GM18870 (cell line): ENCODE measurements around the gene ITPRIPL1.
"Not testable (repeated sequence)": the region's sequence is repeated elsewhere in the genome, so short reads cannot be mapped to it uniquely, and the experiment has no call there.

ENCODE experiments used
- ATAC-seq: cut with Tn5 transposase; IDR thresholded peaks from one replicate; pipeline ENCODE4 v1.9.1; 2021; ENCODE audit warnings: moderate library complexity; ENCODE audit not compliant: unreplicated experiment

The ITPRIPL1 gene

DNA sequence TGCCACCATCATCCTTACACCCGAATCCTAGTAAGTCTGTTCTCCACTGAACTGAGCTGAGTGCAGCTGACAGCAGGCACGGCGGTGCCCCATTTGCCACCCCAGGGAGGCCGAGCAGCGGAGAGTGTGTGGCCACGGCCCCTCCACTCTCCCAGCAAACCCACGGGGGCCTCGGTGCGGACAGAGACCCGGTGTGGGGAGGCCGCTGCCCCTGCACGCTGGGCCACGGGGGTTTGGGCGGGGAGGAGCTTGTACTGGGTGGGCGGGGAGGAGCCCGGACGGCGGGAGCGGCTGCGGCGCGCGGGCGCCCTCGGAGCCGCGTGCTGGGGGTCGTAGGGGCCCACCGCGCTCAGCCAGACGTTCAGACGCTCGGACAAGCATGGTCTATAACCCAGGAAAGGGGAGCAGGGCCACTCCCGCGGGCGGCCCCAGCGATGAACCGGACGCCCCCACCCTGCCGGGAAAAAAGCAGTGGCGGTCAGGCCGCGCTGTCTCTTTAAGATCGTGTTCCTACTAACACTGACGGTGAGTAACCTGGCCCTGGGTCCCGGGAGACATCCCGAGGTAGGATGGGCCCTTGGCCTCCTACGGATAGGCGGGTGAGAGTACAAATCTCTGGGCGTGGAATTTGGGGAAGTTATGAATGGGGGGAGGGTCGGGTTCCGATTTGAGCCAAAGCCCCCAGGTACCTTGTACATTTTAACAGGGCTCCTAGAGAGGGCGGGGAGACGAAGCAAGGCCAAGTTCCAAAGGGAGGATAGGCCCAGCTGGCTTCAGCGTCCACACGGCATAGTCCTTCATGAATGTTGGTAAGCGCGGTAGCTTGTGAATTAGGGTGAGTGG lies at the start of gene ITPRIPL1:
TSS of gene ITPRIPL1 (plus strand) at position 277 of the 843 bp plus-strand sequence. CDS start at position 800, 523 bp downstream.
- ATAC-seq, result no peak

DNA sequence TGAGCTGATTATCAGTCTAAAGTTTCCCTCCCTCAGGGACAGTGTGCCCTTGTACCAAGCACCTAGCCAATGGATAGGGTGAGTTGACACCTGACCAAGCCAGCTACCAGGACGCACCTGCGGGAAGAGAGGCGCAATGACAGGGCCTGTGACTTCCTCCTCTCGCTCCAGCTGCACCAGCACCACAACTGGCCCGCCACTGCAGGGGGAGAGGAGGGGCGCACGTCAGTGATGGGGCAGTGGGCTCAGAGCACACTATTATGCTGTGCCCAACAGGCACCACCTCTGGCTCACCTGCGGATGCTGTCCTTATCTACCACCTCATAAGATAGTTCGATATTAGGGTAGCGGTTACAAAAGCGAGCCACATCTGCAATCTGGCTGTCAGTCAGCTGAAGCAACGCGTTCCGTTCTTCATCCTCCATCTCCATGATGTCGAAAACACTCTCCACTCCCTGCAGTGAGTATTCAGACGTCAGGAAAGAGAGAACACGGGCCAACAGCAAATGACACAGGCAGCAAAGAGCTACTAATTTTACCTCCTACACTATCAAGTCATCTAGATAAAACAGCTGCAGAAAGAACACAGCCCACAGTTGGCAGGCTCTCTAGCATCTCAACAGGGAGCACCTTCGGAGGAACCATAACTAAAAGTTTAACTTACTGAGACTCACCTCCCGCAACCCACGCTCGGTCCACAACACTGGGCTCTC lies 48.2 kb upstream of the ITPRIPL1 start:
- no peak for ATAC-seq

DNA sequence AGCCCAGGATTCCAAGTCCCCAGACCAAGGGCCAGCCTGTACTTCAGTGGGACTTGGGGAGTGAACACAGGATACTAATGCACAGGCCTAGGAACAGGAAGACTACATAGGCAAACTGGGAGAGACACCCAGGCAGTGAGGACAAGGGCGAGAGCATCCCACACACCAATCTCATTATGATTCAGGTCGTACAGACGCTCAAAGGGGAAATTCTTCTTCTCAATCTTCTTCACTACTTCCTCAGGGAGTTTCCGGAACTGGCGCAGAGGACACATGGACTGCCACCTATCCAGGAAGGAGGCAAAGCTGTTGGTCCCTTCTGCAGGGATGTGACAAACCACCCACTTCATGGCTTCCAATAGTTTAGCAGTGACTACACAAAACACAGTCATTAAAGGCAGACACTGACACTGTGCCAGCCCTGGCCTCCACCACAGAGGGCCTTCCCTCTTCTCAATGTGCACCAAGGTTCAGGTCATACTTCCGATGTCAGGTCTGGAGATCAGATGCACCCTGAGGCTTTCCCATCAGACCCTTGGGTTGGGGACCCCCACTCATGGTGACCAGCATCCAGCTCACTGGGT lies 37.8 kb upstream of the ITPRIPL1 start:
- no peak for ATAC-seq

GRCh38 chr2:96291751-96292150 lies 33.4 kb upstream of the ITPRIPL1 start:
- ATAC-seq, result no peak

- ATAC-seq, result not testable (repeated sequence)
Observed at GRCh38 chr2:96294271-96294670, 30.8 kb upstream of the ITPRIPL1 start.

GRCh38 chr2:96296925-96297324 lies 28.2 kb upstream of the ITPRIPL1 start:
- ATAC-seq, result no peak

GRCh38 chr2:96301865-96302264 lies 23.3 kb upstream of the ITPRIPL1 start:
- no peak for ATAC-seq

- ATAC-seq, result no peak
Observed at GRCh38 chr2:96304606-96305005, 20.5 kb upstream of the ITPRIPL1 start.

DNA sequence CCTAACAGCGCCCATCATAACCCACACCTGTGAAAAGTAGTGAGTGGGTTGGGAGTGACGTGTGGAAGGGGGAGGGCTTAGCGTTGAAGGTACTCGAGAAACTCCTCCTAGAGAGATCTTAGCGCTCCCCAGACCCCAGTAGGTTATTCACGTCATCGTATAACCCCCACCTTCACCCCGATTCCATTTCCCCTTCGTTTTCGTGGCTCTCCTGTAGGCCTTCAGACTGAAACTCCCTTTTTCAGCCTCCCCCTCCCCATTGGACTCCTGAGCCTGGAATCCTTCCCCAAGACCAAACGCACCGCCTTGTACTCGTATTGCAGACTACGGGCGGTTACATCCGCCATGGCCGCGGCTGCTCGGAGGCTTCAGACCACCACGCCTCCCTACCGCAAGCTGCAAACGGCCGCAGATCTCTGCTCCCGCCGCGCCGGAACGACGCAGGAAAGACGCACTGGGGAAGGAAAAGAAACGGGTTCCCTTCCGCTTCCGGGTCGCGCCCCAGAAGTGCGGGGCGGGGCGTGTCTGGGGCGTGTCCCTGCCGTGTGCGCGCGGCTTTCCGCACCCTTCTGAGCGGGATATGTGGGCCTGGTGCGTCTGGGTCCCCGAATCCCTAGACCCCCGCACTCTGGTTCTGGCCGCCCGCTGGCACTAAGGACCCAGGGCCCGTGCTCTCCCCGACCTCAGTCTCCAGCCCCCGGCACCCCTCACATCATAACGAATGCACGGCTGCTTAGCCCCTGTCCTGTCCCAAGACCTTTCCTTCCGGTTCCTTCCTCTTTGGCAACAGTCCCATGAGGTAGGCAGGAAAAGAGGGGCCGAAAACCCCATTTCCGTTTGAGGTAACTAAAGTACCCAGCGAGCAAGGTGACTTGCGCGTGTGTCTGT lies 19.8 kb upstream of the ITPRIPL1 start, which contains the start of gene SNRNP200:
TSS of gene SNRNP200 (minus strand) at position 456 of the 888 bp plus-strand sequence. CDS start at position 347, 109 bp downstream.
- peak; percentile 71 for ATAC-seq

- ATAC-seq, result no peak
Observed at GRCh38 chr2:96305979-96306308, 19.2 kb upstream of the ITPRIPL1 start.

DNA sequence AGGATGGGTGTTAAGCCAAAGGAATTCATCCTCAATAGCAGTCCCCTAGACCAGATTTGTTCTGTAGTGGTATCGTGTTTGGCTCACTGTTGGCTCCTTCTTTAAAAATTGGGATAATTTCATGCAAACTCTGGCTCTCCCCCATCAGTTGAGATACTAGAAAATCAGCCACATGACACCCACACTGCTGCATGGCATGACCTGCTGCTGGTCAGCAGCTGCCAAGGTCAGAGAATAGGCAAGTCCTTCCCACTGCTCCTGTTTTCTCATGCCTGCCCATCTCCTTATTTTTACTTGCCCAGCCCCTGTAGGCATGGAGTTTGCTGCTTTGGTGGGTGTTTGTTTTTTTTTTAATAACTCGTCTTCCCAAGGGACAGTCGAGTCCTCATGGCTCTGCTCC lies 18.7 kb upstream of the ITPRIPL1 start:
- no peak for ATAC-seq

- no peak for ATAC-seq
Observed at GRCh38 chr2:96308248-96308647, 16.9 kb upstream of the ITPRIPL1 start.

DNA sequence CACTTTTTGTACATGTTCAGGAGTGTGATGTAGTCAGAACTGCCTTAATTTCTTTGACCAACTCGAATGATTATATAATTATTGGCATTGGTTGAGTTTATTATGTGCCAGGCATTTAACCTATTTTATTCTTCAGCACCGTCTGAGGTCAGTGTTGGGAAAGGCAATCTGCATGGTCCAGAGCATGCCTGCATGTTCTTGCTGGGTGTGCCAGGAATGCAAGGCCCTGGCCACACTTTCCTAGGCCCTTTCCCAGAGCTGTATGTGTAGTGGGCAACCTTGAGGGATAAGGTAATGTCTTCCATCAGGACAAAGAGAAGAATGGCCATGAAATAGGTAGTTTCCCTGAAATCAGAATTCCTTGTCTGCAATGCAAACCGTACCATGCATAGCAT lies 10.1 kb upstream of the ITPRIPL1 start:
- no peak for ATAC-seq

DNA sequence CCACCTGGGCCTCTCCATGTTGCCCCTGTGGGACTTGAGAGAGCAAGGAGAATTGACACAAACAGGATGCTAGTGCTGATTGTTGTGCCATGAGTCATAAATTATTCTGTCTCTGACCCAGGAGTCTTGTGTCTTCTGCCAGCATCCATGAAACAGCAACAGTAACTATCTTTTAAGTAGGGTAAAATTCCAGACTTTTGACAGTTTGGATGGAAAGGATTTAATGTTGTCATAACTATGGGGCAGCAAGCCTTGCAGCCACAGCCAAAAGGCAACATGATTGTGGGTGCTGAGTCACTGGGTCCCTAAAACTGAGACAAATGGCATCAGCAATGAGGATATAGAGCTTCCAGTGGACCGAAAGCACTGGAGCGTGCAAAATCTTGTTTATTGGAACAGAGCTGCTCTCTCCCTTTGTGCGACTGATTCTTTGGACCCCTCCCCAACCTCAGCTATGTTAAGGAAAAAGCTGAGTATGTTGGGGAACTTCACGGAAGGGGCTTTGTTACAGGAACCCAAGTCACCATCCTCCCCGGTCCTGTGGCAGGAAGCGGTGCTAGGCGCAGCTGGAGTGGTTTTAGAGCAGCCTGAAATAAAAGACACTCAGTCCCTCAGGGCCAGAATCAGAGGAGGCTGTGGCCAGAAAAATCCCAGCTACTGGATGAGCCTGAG lies 9.6 kb upstream of the ITPRIPL1 start:
- ATAC-seq, result no peak

DNA sequence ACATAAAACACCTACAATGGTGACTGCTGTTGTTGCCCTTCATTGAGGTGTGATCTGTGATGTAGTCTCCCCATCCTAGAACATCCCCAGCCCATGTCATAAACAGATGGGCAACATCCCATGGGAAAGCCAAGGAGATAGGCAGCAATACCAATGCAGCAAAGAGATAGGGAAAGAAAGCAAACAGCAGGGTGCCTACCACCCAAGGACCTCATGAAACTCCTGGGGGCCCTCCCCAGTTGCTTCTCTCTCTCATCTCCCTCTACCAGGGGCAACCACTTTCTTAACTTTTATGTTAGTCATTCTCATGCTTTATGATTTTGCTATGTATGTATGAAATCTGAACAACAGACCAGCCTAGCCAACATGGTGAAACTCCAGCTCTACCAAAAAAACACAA lies 8.1 kb upstream of the ITPRIPL1 start:
- ATAC-seq, result no peak

DNA sequence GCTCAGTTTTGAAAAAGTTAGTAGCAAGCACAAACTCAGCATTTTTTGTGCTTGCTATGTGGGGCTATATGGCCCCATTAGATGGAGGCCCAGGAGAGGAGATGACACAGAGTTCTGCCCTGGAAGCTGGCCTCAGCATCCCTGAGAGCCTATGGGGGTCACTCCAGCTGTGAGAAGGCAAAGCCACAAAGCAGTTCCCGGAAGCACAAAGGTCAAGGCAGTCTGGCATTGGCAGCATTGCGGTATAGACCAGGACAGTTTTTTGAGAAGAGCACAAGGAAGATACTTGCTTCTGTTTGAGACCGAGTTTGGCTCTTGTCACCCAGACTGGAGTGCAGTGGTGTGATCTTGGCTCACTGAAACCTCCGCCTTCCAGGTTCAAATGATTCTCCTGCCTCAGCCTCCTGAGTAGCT lies 7.5 kb upstream of the ITPRIPL1 start:
- ATAC-seq, result no peak

DNA sequence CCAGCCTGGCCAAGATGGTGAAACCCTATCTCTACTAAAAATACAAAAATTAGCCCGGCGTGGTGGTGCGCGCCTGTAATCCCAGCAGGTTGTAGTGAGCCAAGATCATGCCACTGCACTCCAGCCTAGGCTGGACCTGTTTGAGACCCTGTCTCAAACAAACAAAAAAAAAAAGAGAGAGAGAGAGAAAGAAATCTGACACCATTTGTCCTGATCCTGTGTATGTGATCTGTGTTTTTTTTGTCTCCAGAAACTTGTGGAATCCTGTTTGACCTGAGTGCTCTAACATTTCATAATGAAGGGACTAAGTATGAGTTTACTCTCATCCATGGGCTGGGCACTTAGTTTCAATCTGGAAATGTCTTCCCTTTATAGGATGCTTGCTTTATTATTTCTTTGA lies 6.4 kb upstream of the ITPRIPL1 start:
- ATAC-seq, result no peak

- no peak for ATAC-seq
Observed at GRCh38 chr2:96319396-96319795, 5.7 kb upstream of the ITPRIPL1 start.

GRCh38 chr2:96320326-96320725 lies 4.8 kb upstream of the ITPRIPL1 start:
- ATAC-seq, result no peak
